Occipital lobe (tissue), 2 donors: ENCODE results near the gene ATG5. TPM values are rescaled to one million over a fixed set of nuclear protein-coding genes. Genes with fewer than 3 reads are reported as not detected.
"Not testable (repeated sequence)": the region's sequence is repeated elsewhere in the genome, so short reads cannot be mapped to it uniquely, and the experiment has no call there.

ENCODE experiments used
- DNase-seq: peaks from one replicate; lab custom pipeline; 2025; lab: John Stamatoyannopoulos, UW
- total RNA-seq: library from RNA; depleted of rRNA; stranded (reverse); fragments of >200 nt; gene quantifications from one replicate; pipeline ENCODE4 v1.2.3, GENCODE V29; 2014

ATG5 gene
- total RNA-seq, 1 donor from 2014 or later, result 76.1 TPM

DNA sequence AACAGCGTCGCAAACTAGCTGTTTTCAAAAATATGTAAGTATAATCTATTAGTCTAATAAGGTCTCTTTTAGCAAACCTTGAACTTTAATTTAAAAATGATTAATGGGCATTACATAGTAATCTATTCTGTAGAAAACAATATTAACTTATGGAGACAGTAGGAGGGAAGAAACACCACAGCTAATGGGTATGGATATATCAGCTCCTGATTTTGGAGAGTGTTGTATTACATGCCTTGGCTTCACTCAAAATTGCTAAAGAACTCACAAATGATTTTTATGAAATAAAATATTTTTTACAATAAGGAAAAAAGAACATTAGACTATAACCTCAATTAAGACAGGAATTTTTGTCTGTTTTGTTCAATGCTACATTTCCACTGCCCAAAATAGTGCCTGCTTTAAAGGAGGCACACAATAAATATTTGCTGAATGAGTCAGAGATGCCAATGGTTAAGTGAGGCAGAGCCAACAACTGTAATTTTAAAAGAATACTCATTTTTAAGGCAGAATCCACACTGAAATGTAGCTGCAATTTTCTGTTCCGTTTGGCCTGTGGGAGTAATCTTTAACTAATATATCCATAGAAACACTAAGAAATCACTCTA lies 15.7 kb downstream of the ATG5 start:
- DNase-seq, result no peak

GRCh38 chr6:106308985-106309384 lies 16.6 kb downstream of the ATG5 start:
- DNase-seq, result no peak

- DNase-seq, result no peak
Observed at GRCh38 chr6:106305740-106306139, 19.8 kb downstream of the ATG5 start.

- no peak for DNase-seq
Observed at GRCh38 chr6:106300944-106301343, 24.6 kb downstream of the ATG5 start.

GRCh38 chr6:106300020-106300780 lies 25.4 kb downstream of the ATG5 start:
- no peak for DNase-seq

DNA sequence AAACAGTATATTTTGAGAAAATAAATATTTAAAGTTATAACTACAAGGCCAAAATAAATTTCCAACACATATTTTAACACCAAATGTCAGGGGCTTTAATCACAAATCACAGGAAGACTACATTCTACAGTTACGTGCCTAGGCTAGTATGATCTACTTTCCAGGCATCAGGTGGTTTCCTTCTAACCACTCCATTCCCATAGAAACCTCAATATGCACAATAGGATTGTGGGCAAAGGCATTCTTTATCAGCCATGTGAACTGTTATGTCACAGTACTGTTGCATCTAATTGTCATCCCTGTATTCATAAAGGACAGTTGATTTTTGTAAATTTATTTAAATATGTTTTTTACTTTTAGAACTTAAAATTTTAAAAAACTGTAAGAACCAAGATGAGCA lies 32.4 kb downstream of the ATG5 start:
- no peak for DNase-seq

DNA sequence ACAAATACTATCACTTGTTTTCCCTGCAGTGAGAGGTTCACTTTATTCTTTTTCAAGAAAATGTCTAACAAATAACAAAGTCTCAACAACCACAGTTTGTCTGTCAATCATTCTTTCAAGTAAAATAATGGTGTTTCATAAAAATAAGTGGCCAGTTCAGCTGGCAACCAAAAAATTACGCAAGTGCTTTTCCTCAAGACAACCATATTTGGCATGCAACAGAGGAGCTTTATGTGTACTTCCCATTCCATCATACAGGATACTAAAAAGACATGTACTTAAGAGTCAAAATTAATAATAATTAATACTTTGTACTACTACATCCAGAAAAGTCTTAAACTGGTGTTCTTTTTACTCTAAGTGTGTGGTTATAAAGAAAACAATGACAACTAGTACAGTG lies 34.6 kb downstream of the ATG5 start:
- no peak for DNase-seq

GRCh38 chr6:106290032-106290431 lies 35.5 kb downstream of the ATG5 start:
- DNase-seq, result no peak

DNA sequence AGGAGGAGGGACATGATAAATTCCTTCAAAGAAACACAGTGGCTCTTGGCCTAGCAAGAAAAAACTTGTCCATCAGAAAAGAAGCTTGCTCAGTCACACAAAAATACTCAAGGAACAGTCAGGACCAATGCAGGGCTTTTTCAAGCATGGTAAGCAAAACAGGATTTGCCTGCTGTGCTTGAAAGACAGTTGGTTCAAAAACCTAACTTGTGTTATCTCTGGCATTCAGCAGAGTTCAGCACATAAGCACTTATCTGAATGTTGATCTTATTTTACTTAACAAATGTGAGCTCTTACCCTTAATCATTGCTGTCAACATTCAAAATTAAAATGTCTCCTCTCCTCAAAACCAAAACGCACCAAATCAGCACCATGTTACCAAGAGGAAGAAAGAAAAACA lies 38.3 kb downstream of the ATG5 start:
- DNase-seq, result no peak

- no peak for DNase-seq
Observed at GRCh38 chr6:106286746-106287145, 38.8 kb downstream of the ATG5 start.

GRCh38 chr6:106283481-106283880 lies 42.1 kb downstream of the ATG5 start:
- DNase-seq, result no peak

- no peak for DNase-seq
Observed at GRCh38 chr6:106281661-106282060, 43.9 kb downstream of the ATG5 start.

- DNase-seq, result no peak
Observed at GRCh38 chr6:106281088-106281487, 44.5 kb downstream of the ATG5 start.

GRCh38 chr6:106279179-106279578 lies 46.4 kb downstream of the ATG5 start:
- DNase-seq, result no peak

DNA sequence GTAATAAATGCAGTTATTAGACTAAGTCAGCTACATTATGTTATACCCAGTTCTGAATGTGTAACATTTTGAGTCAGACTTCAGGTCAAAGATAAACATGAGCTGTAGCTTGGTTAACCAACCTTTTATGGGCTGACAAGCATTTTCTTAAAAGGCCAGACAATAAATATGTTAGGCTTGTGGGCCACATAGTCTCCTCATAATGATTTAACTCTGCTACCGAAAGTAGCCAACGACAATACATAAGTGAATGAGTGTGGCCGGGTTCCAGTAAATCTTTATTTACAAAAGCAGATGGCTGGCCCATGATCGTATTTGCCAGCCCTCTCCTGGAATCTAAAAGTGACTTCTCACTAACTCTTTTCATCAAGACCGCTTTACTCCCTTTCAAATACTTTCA lies 49.9 kb downstream of the ATG5 start:
- no peak for DNase-seq

GRCh38 chr6:106273087-106273486 lies 52.5 kb downstream of the ATG5 start:
- DNase-seq, result no peak

DNA sequence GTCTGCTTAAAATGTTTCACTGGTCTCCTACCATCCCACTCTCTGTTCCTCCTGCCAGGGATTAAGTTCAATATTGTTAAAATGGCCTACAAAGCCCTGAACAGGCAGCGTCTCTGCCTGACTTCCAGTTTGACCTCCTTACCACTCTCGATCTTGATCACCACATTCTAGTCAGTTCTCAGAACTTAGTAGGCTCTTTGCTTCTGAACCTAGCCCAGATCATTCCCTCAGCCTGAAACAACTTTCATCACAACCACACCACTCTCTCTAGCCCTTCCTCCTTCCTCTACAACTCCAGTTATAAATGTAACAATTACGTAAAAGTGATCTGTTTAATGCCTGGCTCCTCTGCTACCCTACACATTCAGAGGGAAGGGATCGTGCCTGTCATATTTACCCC lies 53.3 kb downstream of the ATG5 start:
- no peak for DNase-seq

- DNase-seq, result no peak
Observed at GRCh38 chr6:106270414-106270813, 55.1 kb downstream of the ATG5 start.

DNA sequence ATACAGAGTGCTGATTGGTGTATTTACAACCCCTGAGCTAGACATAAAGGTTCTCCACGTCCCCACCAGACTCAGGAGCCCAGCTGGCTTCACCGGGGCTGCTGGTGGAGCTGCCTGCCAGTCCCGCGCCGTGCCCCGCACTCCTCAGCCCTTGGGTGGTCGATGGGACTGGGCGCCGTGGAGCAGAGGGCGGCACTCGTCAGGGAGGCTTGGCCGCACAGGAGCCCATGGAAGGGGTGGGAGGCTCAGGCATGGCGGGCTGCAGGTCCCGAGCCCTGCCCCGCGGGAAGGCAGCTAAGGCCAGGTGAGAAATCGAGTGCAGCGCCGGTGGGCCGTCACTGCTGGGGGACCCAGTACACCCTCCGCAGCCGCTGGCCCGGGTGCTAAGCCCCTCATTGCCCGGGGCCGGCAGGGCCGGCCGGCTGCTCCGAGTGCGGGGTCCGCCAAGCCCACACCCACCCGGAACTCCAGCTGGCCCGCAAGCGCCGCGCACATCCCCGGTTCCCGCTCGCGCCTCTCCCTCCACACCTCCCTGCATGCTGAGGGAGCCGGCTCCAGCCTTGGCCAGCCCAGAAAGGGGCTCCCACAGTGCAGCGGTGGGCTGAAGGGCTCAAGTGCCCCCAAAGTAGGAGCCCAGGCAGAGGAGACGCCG lies 56.2 kb downstream of the ATG5 start:
- DNase-seq, result not testable (repeated sequence)

GRCh38 chr6:106268500-106268899 lies 57.1 kb downstream of the ATG5 start:
- not testable (repeated sequence) for DNase-seq

GRCh38 chr6:106264433-106264832 lies 61.1 kb downstream of the ATG5 start:
- DNase-seq, result not testable (repeated sequence)

GRCh38 chr6:106259748-106260147 lies 65.8 kb downstream of the ATG5 start:
- DNase-seq, result not testable (repeated sequence)

DNA sequence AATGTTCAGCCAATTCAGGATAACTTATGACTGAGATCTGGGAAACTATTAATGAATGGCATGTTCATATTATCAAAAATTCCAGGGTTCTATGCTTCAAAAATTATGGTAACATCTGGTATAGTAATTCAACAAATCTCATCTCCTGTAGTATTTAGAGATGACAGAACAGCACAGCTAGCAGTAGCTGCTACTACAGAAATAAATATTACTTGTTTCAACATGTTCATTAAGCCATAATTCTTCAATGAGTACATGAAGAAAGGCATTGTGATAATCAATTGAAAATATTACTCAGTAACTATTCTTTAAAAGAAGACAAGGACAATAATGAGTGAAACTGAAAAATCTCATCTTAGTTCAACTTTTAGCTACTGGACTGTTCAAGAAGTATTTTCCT lies 66.8 kb downstream of the ATG5 start:
- no peak for DNase-seq
